Mammary epithelial cell (primary cell): Measurements from ENCODE around the gene ZNF780B.
"Not testable (repeated sequence)": the region's sequence is repeated elsewhere in the genome, so short reads cannot be mapped to it uniquely, and the experiment has no call there.

Experiments used
- EZH2 ChIP-seq: IDR thresholded peaks from 2 replicates; pipeline ENCODE4 v1.6.1; 2012; ENCODE audit warnings: low read length, inconsistent platforms, borderline replicate concordance
- TF ChIP-seq, protein P1 (sequence below), 2 donors: IDR thresholded peaks in 1 of 2; conservative IDR thresholded peaks in 1 of 2; 2 replicates each; pipeline ENCODE4 v1.5.1; 2011 to 2012; ENCODE audit warnings: inconsistent platforms in 2 of 2, low read length in 2 of 2, mild to moderate bottlenecking in 2 of 2, control low read depth in 1 of 2, low read depth in 1 of 2; ENCODE audit not compliant: insufficient read depth in 1 of 2; ENCODE audit errors: extremely low read depth in 1 of 2

- TF ChIP-seq, protein P1, sequence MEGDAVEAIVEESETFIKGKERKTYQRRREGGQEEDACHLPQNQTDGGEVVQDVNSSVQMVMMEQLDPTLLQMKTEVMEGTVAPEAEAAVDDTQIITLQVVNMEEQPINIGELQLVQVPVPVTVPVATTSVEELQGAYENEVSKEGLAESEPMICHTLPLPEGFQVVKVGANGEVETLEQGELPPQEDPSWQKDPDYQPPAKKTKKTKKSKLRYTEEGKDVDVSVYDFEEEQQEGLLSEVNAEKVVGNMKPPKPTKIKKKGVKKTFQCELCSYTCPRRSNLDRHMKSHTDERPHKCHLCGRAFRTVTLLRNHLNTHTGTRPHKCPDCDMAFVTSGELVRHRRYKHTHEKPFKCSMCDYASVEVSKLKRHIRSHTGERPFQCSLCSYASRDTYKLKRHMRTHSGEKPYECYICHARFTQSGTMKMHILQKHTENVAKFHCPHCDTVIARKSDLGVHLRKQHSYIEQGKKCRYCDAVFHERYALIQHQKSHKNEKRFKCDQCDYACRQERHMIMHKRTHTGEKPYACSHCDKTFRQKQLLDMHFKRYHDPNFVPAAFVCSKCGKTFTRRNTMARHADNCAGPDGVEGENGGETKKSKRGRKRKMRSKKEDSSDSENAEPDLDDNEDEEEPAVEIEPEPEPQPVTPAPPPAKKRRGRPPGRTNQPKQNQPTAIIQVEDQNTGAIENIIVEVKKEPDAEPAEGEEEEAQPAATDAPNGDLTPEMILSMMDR (conservative IDR thresholded peaks at IDR 0.05 in 1 of 2, IDR thresholded peaks at IDR 0.05 in 1 of 2; ENCODE audit: extremely low read depth in 1 of 2, insufficient read depth in 1 of 2, low read depth in 1 of 2, low read length in 2 of 2) = not testable (repeated sequence)
- not testable (repeated sequence) for TF ChIP-seq EZH2
Measured at GRCh38 chr19:40041718-40042117, 14.3 kb downstream of the ZNF780B start.
